K562 (cell line): ENCODE results near the gene JMY. TPM values are rescaled to one million over a fixed set of nuclear protein-coding genes. Genes with fewer than 3 reads are reported as not detected.
A peak's percentile ranks its signal among the peaks of the same experiment; 100 is the strongest.

Experiments used
- ATAC-seq: fragments of 200-7000 bp; cut with Tn5 transposase; 3 replicates; pipeline ENCODE4 v1.9.1; 2020; ENCODE audit warnings: moderate library complexity
- BruUV-seq: library from RNA; stranded (reverse); fragments of 400-500 nt; replicated peaks from 2 replicates; lab custom pipeline; 2021; lab: Mats Ljungman, UMichigan
- CTCF ChIA-PET: fragments of 300-600 bp; formaldehyde crosslinking; extraction: SDS; loops from one replicate; lab custom pipeline; 2021; ENCODE audit warnings: low intra/inter-chr PET ratio; lab: Yijun Ruan, JAX
- POLR2A ChIA-PET: fragments of 300-600, 350-650 bp; sonication (Branson Sonifier 250); formaldehyde crosslinking; extraction: SDS; loops from one replicate; lab custom pipeline; 2021; ENCODE audit warnings: antibody characterized with exemption, inconsistent platforms; lab: Yijun Ruan, JAX
- DNase-seq, 4 experiments: peaks; one replicate each; pipeline versions ENCODE4 v3.0.0 to v3.0.0-alpha.2; 2011 to 2018; ENCODE audit warnings: low spot score in 3 of 4, mixed read lengths in 3 of 4; ENCODE audit errors: extremely low read depth in 1 of 4
- FAIRE-seq: peaks from 2 replicates; lab custom pipeline; 2011; peaks lifted over from hg19 to GRCh38; lab: Jason Lieb, UNC
- H2AFZ ChIP-seq: 2 replicates; pipeline ENCODE4 v1.6.0; 2011; ENCODE audit warnings: low read depth, low read length, control low read depth, inconsistent platforms
- H3K27ac ChIP-seq: fragments of 200-600 bp; 3 replicates; pipeline ENCODE4 v1.8.0; 2011; ENCODE audit warnings: low read depth, mild to moderate bottlenecking, control low read depth, inconsistent platforms, low read length, moderate library complexity, mixed read lengths; ENCODE audit errors: extremely low read depth
- H3K27me3 ChIP-seq, 2 experiments: fragments of 300-600 bp in 1 of 2; 2 replicates in 1 of 2; 3 replicates in 1 of 2; pipeline versions ENCODE4 v1.6.0 to v1.8.0; 2011; ENCODE audit warnings: inconsistent platforms in 2 of 2, low read length in 2 of 2, mild to moderate bottlenecking in 1 of 2, mixed read lengths in 1 of 2, moderate library complexity in 1 of 2; ENCODE audit not compliant: control insufficient read depth in 2 of 2, insufficient read depth in 2 of 2
- H3K36me3 ChIP-seq: fragments of 300-600 bp; 3 replicates; pipeline ENCODE4 v1.8.0; 2011; ENCODE audit warnings: mild to moderate bottlenecking, low read length, inconsistent platforms; ENCODE audit not compliant: control insufficient read depth, insufficient read depth
- H3K4me1 ChIP-seq, 2 experiments: fragments of 200-600 bp in 1 of 2; replicated peaks in 1 of 2; 2 replicates in 1 of 2; 3 replicates in 1 of 2; pipeline versions ENCODE4 v1.5.1 to v1.8.0; 2011; ENCODE audit warnings: inconsistent platforms in 2 of 2, low read length in 2 of 2, mild to moderate bottlenecking in 1 of 2, mixed read lengths in 1 of 2, moderate library complexity in 1 of 2; ENCODE audit not compliant: control insufficient read depth in 2 of 2, insufficient read depth in 2 of 2
- H3K4me2 ChIP-seq: 2 replicates; pipeline ENCODE4 v1.6.1; 2011; ENCODE audit warnings: low read length, control low read depth, inconsistent platforms, mixed read lengths; ENCODE audit not compliant: insufficient read depth
- H3K4me3 ChIP-seq: fragments of 200-600 bp; sonication (generic), shearing (Covaris generic); 2 replicates; pipeline ENCODE4 v1.5.1; 2016; ENCODE audit warnings: control low read depth, inconsistent platforms
- H3K79me2 ChIP-seq: fragments of 200-600 bp; 3 replicates; pipeline ENCODE4 v1.8.0; 2011; ENCODE audit warnings: low read length, inconsistent platforms; ENCODE audit not compliant: control insufficient read depth, insufficient read depth
- H3K9ac ChIP-seq, 2 experiments: 2 replicates each; pipeline versions ENCODE4 v1.6.0 to v1.6.1; 2011; ENCODE audit warnings: low read depth in 2 of 2, low read length in 2 of 2, control low read depth in 1 of 2, inconsistent platforms in 1 of 2, mild to moderate bottlenecking in 1 of 2, mixed read lengths in 1 of 2; ENCODE audit not compliant: insufficient read depth in 1 of 2
- H3K9me1 ChIP-seq: one replicate; pipeline ENCODE4 v1.6.0; 2011; ENCODE audit warnings: inconsistent platforms, mild to moderate bottlenecking, low read length, moderate library complexity; ENCODE audit not compliant: control insufficient read depth, insufficient read depth
- H3K9me3 ChIP-seq: replicated peaks from 2 replicates; pipeline ENCODE4 v1.5.1; 2011; ENCODE audit warnings: low read depth, low read length, inconsistent platforms; ENCODE audit not compliant: control insufficient read depth, insufficient read depth
- H4K20me1 ChIP-seq: replicated peaks from 2 replicates; pipeline ENCODE4 v1.6.1; 2011; ENCODE audit warnings: low read length, inconsistent platforms, mixed read lengths; ENCODE audit not compliant: control insufficient read depth, insufficient read depth
- CTBP1 ChIP-seq: fragments of 450-650 bp; IDR thresholded peaks from 2 replicates; pipeline ENCODE4 v1.6.1; 2016; ENCODE audit warnings: borderline replicate concordance
- DNMT1 ChIP-seq: fragments of 450-650 bp; IDR thresholded peaks from 2 replicates; pipeline ENCODE4 v1.6.1; 2016; ENCODE audit warnings: antibody characterized with exemption, mild to moderate bottlenecking
- ELF2 ChIP-seq: fragments of 250-450 bp; sonication (Bioruptor Pico); IDR thresholded peaks from 2 replicates; pipeline ENCODE4 v1.5.0; 2021; ENCODE audit warnings: mild to moderate bottlenecking
- HMGXB4 ChIP-seq: sonication (generic); formaldehyde crosslinking; IDR thresholded peaks from 2 replicates; pipeline ENCODE4 v1.8.1; 2023; ENCODE audit warnings: mild to moderate bottlenecking, missing genetic modification reagents
- KAT7 ChIP-seq: sonication (generic); formaldehyde crosslinking; IDR thresholded peaks from 2 replicates; pipeline ENCODE4 v1.8.0; 2022; ENCODE audit warnings: missing genetic modification reagents, mild to moderate bottlenecking, borderline replicate concordance
- MAX ChIP-seq: sonication (generic); formaldehyde crosslinking; IDR thresholded peaks from 2 replicates; pipeline ENCODE4 v1.9.0; 2022; ENCODE audit warnings: mild to moderate bottlenecking, missing genetic modification reagents
- NFE2 ChIP-seq: IDR thresholded peaks from 2 replicates; pipeline ENCODE4 v1.6.1; 2014; ENCODE audit warnings: antibody characterized with exemption, low read depth
- NRF1 ChIP-seq, 2 experiments: fragments of 450-650 bp; IDR thresholded peaks in 1 of 2; conservative IDR thresholded peaks in 1 of 2; 2 replicates each; pipeline ENCODE4 v1.6.1; 2014; ENCODE audit warnings: mild to moderate bottlenecking in 2 of 2
- PHF8 ChIP-seq: fragments of 200-600 bp; sonication (generic); IDR thresholded peaks from 2 replicates; pipeline ENCODE4 v1.6.1; 2012; ENCODE audit warnings: mixed run types, mild to moderate bottlenecking, inconsistent platforms, low read length, moderate library complexity, borderline replicate concordance
- POLR2AphosphoS5 ChIP-seq: IDR thresholded peaks from 2 replicates; pipeline ENCODE4 v1.6.1; 2011; ENCODE audit warnings: mild to moderate bottlenecking, low read depth, low read length, moderate library complexity; ENCODE audit not compliant: control insufficient read depth, insufficient read depth
- RBM15 ChIP-seq: fragments of 200-400 bp; formaldehyde crosslinking; IDR thresholded peaks from 2 replicates; pipeline ENCODE4 v1.6.1; 2018; ENCODE audit warnings: mild to moderate bottlenecking, low read length, moderate library complexity; ENCODE audit not compliant: insufficient read depth
- TBP ChIP-seq: optimal IDR thresholded peaks from 2 replicates; pipeline ENCODE3; 2011; ENCODE audit warnings: low read depth, low read length, improper control_type of control experiment
- XRCC5 ChIP-seq: fragments of 200-400 bp; formaldehyde crosslinking; IDR thresholded peaks from 2 replicates; pipeline ENCODE4 v1.6.1; 2017; ENCODE audit warnings: low read depth, mild to moderate bottlenecking, low read length
- WGBS: fragments of 100-300 bp; shearing (Covaris generic); methylation state at CpG from one replicate; pipeline ENCODE4 v1.1.6; 2016; ENCODE audit warnings: low coverage, mixed read lengths; ENCODE audit not compliant: insufficient coverage; ENCODE audit errors: missing lambda C conversion rate; 5-methylcytosine and 5-hydroxymethylcytosine counted together
- in situ Hi-C: fragments of 300-500 bp; cut with MboI; formaldehyde crosslinking; loops from 4 replicates; pipeline ENCODE4 v1.15.0; 2018; ENCODE audit warnings: inconsistent platforms, mixed read lengths
- intact Hi-C: fragments of 100-400 bp; cut with micrococcal nuclease; formaldehyde crosslinking; loops from 2 replicates; pipeline ENCODE4 v1.14.2; 2022
- polyA plus RNA-seq, 8 experiments: library from polyadenylated mRNA; depleted of rRNA in 4 of 8; stranded (reverse) in 5 of 8; unstranded in 3 of 8; fragments of >200 nt; fragmentation: Nextera tagmentation in 2 of 8; fragmentation: Illumina TruSeq in 1 of 8; extraction: Ambion mirVana in 2 of 8; extraction: Trizol in 1 of 8; gene quantifications; 2 replicates each; pipeline versions ENCODE4 v1.2.1 to v1.2.3, GENCODE V29; 2011 to 2014; ENCODE audit warnings: inconsistent platforms in 1 of 8, missing spikeins in 1 of 8
- total RNA-seq, 7 experiments: library from RNA; depleted of rRNA in 6 of 7; stranded (reverse); fragments of >200 nt in 6 of 7; fragmentation: Illumina TruSeq in 2 of 7; extraction: Trizol in 2 of 7; gene quantifications; 2 replicates each; pipeline versions ENCODE4 v1.2.1 to v1.2.3, GENCODE V29; 2011 to 2021; ENCODE audit warnings: low replicate concordance in 1 of 7
- TF ChIP-seq, protein P1 (sequence below): fragments of 150-350 bp; conservative IDR thresholded peaks from 2 replicates; pipeline ENCODE4 v1.6.1; 2014; ENCODE audit warnings: low read length
- TF ChIP-seq, protein P2 (sequence below): sonication (generic); formaldehyde crosslinking; IDR thresholded peaks from 2 replicates; pipeline ENCODE4 v1.8.0; 2022; ENCODE audit warnings: missing genetic modification reagents, mild to moderate bottlenecking, moderate library complexity, borderline replicate concordance

Gene JMY
- total and polyA plus RNA-seq, 9 of the 15 experiments (the other 6 are each of a cell fraction or from before 2014, with no cell fraction given) = 1.1 to 5.5 (median 3.7) TPM

GRCh38 chr5:79236970-79237739 is 1.2 kb downstream of the JMY start:
- FAIRE-seq = no peak
- peaks cover 50% of the 10 kb centered on the region for H3K79me2 ChIP-seq
- POLR2A ChIA-PET = interaction anchor here (0.6 to 2.4 kb wide), 9 partner anchors 11 to 231 kb away, joined by 3 to 16 read pairs (median 4); no protein-coding TSS in a partner anchor
- TF ChIP-seq TBP (peak; percentile 30), MAX (CRISPR knock-in tag) (0 out of 2 replicates have a peak, but pooled peaks have one; percentile 17), CTBP1 (peak; percentile 33; the same call in 1 of the 2 replicates), NFE2 (0 out of 2 replicates have a peak, but pooled peaks have one; percentile 21), XRCC5 (0 out of 2 replicates have a peak, but pooled peaks have one; percentile 70), RBM15 (no peak), KAT7 (CRISPR knock-in tag) (peak; percentile 64; the same call in 1 of the 2 replicates), DNMT1 (no peak), POLR2AphosphoS5 (no peak), NRF1 (conservative IDR thresholded peaks at IDR 0.05 in 1 of 2, IDR thresholded peaks at IDR 0.05 in 1 of 2) (peak; percentile 29 to 37; a peak in 3 of 4 replicates), HMGXB4 (no peak), ELF2 (no peak), PHF8 (peak; percentile 25; the same call in 1 of the 2 replicates)
- TF ChIP-seq, protein P1, sequence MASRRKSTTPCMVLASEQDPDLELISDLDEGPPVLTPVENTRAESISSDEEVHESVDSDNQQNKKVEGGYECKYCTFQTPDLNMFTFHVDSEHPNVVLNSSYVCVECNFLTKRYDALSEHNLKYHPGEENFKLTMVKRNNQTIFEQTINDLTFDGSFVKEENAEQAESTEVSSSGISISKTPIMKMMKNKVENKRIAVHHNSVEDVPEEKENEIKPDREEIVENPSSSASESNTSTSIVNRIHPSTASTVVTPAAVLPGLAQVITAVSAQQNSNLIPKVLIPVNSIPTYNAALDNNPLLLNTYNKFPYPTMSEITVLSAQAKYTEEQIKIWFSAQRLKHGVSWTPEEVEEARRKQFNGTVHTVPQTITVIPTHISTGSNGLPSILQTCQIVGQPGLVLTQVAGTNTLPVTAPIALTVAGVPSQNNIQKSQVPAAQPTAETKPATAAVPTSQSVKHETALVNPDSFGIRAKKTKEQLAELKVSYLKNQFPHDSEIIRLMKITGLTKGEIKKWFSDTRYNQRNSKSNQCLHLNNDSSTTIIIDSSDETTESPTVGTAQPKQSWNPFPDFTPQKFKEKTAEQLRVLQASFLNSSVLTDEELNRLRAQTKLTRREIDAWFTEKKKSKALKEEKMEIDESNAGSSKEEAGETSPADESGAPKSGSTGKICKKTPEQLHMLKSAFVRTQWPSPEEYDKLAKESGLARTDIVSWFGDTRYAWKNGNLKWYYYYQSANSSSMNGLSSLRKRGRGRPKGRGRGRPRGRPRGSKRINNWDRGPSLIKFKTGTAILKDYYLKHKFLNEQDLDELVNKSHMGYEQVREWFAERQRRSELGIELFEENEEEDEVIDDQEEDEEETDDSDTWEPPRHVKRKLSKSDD = no peak
- TF ChIP-seq, protein P2, sequence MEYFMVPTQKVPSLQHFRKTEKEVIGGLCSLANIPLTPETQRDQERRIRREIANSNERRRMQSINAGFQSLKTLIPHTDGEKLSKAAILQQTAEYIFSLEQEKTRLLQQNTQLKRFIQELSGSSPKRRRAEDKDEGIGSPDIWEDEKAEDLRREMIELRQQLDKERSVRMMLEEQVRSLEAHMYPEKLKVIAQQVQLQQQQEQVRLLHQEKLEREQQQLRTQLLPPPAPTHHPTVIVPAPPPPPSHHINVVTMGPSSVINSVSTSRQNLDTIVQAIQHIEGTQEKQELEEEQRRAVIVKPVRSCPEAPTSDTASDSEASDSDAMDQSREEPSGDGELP (CRISPR knock-in tag) = peak; percentile 74; the same call in 1 of the 2 replicates

More at GRCh38 chr5:79236970-79237739, 1.2 kb downstream of the JMY start:
- WGBS = 2% methylated on average over 51 of the region's 61 CpGs
- peak; percentile 68 for ATAC-seq
- in situ Hi-C loops = no loop called here
- no TSS peak for BruUV-seq
- CTCF ChIA-PET = no interaction called here
- Histone ChIP-seq H3K36me3 (no peaks in the 10 kb centered on the region), H3K27me3 (no peaks in the 10 kb centered on the region), H3K4me2 (peak overlapping the region; percentile 80), H3K9me3 (no peaks in the 10 kb centered on the region), H3K4me1 (peaks cover 0 to 20% of the 10 kb centered on the region in 2 experiments; a peak in 3 of 5 replicates), H3K27ac (peak overlapping the region; percentile 73), H4K20me1 (no peaks in the 10 kb centered on the region), H2AFZ (peak overlapping the region; percentile 94), H3K9me1 (no peaks in the 10 kb centered on the region), H3K9ac (peak overlapping the region; percentile 74 to 94), H3K4me3 (peak overlapping the region; percentile 52)
- DNase-seq = peak; percentile 22 to 68 (median 46)
- intact Hi-C loops = loop anchor here (5.0 kb wide), 2 partner anchors 105 to 275 kb away; partner anchors contain the start of gene HOMER1
